ENCODE measurements around the gene NAV2.

Gene NAV2

DNA sequence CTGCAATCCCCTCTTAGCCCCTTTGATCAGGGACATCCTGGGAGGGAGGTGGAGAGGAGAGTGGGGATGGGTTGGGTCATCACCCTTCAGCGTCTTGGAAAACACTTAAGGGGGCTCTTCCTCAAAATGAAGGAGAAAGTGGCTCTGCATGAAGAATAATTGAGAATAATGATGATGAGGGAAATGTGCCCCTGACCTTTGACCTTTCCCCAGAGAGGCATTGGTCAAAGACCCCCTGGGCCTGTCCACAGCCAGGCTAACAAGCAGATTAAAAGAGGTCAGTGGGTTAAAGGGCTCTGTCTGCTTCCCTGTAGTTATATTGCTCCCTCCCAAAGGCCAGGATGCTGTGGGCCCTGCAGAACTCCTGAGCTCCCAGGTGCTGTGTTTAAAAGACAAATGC is 68.7 kb downstream of the NAV2 start:
- no peaks in the 10 kb centered on the region for H3K4me1 ChIP-seq (ENCODE audit: low read length)
- no peak overlapping the region for H3K9ac ChIP-seq (ENCODE audit: low read length)
- H3F3A ChIP-seq (ENCODE audit: insufficient read depth, low read length) = no peaks in the 10 kb centered on the region
- no peak for DNase-seq
- no peak overlapping the region for H3K27ac ChIP-seq (ENCODE audit: low read length)
- TF ChIP-seq, protein P1, sequence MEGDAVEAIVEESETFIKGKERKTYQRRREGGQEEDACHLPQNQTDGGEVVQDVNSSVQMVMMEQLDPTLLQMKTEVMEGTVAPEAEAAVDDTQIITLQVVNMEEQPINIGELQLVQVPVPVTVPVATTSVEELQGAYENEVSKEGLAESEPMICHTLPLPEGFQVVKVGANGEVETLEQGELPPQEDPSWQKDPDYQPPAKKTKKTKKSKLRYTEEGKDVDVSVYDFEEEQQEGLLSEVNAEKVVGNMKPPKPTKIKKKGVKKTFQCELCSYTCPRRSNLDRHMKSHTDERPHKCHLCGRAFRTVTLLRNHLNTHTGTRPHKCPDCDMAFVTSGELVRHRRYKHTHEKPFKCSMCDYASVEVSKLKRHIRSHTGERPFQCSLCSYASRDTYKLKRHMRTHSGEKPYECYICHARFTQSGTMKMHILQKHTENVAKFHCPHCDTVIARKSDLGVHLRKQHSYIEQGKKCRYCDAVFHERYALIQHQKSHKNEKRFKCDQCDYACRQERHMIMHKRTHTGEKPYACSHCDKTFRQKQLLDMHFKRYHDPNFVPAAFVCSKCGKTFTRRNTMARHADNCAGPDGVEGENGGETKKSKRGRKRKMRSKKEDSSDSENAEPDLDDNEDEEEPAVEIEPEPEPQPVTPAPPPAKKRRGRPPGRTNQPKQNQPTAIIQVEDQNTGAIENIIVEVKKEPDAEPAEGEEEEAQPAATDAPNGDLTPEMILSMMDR (IDR thresholded peaks at IDR 0.05; ENCODE audit: low read length) = no peak
- TF ChIP-seq EZH2phosphoT487 (IDR thresholded peaks at IDR 0.05; ENCODE audit: low read length) (no peak), EZH2 (optimal IDR thresholded peaks at IDR 0.05; ENCODE audit: low read depth, low read length) (no peak)
- H3K36me3 ChIP-seq (replicated peaks; ENCODE audit: insufficient read depth, low read length) = no peaks in the 10 kb centered on the region
- H3K9me2 ChIP-seq (replicated peaks; ENCODE audit: insufficient read depth, low read length) = no peaks in the 10 kb centered on the region
- H3K9me3 ChIP-seq (replicated peaks; ENCODE audit: insufficient read depth, low read length) = no peaks in the 10 kb centered on the region
- H3K27me3 ChIP-seq (replicated peaks; ENCODE audit: insufficient read depth, low read length) = no peaks in the 10 kb centered on the region
- no peak overlapping the region for H3K4me2 ChIP-seq (ENCODE audit: low read depth, low read length)
- H2AFZ ChIP-seq (ENCODE audit: low read length) = no peak overlapping the region
- no peaks in the 10 kb centered on the region for H4K20me1 ChIP-seq (ENCODE audit: insufficient read depth, low read length)
- H3K4me3 ChIP-seq (ENCODE audit: low read length) = no peak overlapping the region
- H3K79me2 ChIP-seq (ENCODE audit: low read length) = no peaks in the 10 kb centered on the region

DNA sequence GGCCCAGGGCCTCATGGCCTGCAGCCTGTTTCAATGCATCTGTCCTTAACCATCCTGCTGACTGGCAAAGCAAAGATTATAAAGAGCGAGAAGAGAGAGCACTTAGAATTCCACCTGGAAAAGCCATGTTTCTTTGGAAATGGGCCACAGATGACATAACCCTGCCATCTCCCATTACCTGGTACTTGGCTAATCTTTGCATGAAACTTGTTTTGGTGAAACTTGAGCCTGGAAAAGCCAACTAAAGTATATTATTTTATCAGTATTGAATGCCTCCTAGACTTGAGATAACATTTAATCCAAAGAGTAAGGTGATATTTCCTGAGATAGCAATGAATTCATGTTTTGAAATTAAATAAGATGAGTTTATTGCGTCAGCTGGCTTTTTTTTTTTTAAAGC is 72.6 kb downstream of the NAV2 start:
- no peak overlapping the region for H3K27ac ChIP-seq (ENCODE audit: low read length)
- no peaks in the 10 kb centered on the region for H3F3A ChIP-seq (ENCODE audit: insufficient read depth, low read length)
- no peak for DNase-seq
- H3K9ac ChIP-seq (ENCODE audit: low read length) = no peak overlapping the region
- H3K36me3 ChIP-seq (replicated peaks; ENCODE audit: insufficient read depth, low read length) = no peaks in the 10 kb centered on the region
- no peak overlapping the region for H3K4me3 ChIP-seq (ENCODE audit: low read length)
- no peak overlapping the region for H3K4me2 ChIP-seq (ENCODE audit: low read depth, low read length)
- no peak for TF ChIP-seq EZH2 (optimal IDR thresholded peaks at IDR 0.05; ENCODE audit: low read depth, low read length)
- TF ChIP-seq, protein P1 (IDR thresholded peaks at IDR 0.05; ENCODE audit: low read length) = no peak
- TF ChIP-seq EZH2phosphoT487 (IDR thresholded peaks at IDR 0.05; ENCODE audit: low read length) = no peak
- no peaks in the 10 kb centered on the region for H3K9me2 ChIP-seq (replicated peaks; ENCODE audit: insufficient read depth, low read length)
- H3K79me2 ChIP-seq (ENCODE audit: low read length) = no peaks in the 10 kb centered on the region
- H3K27me3 ChIP-seq (replicated peaks; ENCODE audit: insufficient read depth, low read length) = no peaks in the 10 kb centered on the region
- no peaks in the 10 kb centered on the region for H4K20me1 ChIP-seq (ENCODE audit: insufficient read depth, low read length)
- H2AFZ ChIP-seq (ENCODE audit: low read length) = no peak overlapping the region
- H3K4me1 ChIP-seq (ENCODE audit: low read length) = no peaks in the 10 kb centered on the region
- H3K9me3 ChIP-seq (replicated peaks; ENCODE audit: insufficient read depth, low read length) = no peaks in the 10 kb centered on the region

DNA sequence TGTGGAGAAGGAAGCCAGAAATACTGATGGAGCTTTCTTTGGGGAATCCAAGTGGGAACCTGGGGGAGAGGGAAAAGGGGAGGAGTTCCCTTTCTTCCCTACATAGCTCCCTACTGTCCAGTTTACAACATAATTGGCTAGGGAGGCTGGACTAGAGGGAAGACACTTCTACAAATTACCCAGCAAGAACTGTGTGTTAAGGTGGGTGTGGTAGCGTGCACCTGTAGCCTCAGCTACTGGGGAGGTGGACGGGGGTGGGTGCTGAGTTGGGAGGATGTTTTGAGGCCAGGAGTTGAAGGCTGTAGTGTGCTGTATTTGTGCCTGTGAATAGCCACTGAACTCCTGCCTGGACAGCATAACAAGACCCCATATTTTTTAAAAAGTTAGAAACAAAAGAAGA is 74.0 kb downstream of the NAV2 start:
- H3K27me3 ChIP-seq (replicated peaks; ENCODE audit: insufficient read depth, low read length) = no peaks in the 10 kb centered on the region
- H3K4me3 ChIP-seq (ENCODE audit: low read length) = no peak overlapping the region
- H3F3A ChIP-seq (ENCODE audit: insufficient read depth, low read length) = no peaks in the 10 kb centered on the region

More for the DNA sequence above, 74.0 kb downstream of the NAV2 start:
- Histone ChIP-seq H3K4me2 (ENCODE audit: low read depth, low read length) (no peak overlapping the region), H3K4me1 (ENCODE audit: low read length) (no peaks in the 10 kb centered on the region), H3K9ac (ENCODE audit: low read length) (no peak overlapping the region), H2AFZ (ENCODE audit: low read length) (no peak overlapping the region), H3K9me3 (replicated peaks; ENCODE audit: insufficient read depth, low read length) (no peaks in the 10 kb centered on the region), H4K20me1 (ENCODE audit: insufficient read depth, low read length) (no peaks in the 10 kb centered on the region), H3K27ac (ENCODE audit: low read length) (no peak overlapping the region), H3K9me2 (replicated peaks; ENCODE audit: insufficient read depth, low read length) (no peaks in the 10 kb centered on the region), H3K79me2 (ENCODE audit: low read length) (no peaks in the 10 kb centered on the region), H3K36me3 (replicated peaks; ENCODE audit: insufficient read depth, low read length) (no peaks in the 10 kb centered on the region)
- TF ChIP-seq EZH2phosphoT487 (IDR thresholded peaks at IDR 0.05; ENCODE audit: low read length) (no peak), EZH2 (optimal IDR thresholded peaks at IDR 0.05; ENCODE audit: low read depth, low read length) (no peak)
- TF ChIP-seq, protein P1 (IDR thresholded peaks at IDR 0.05; ENCODE audit: low read length) = no peak
- DNase-seq = no peak
